ENCODE results near the gene DMPK.
A peak's percentile ranks its signal among the peaks of the same experiment; 100 is the strongest.

Gene DMPK

GRCh38 chr19:45745606-45746005 is 36.7 kb downstream of the DMPK start:
- Histone ChIP-seq H2BK5ac (ENCODE audit: low read depth, low read length, poor library complexity) (no peak overlapping the region), H3K27ac (ENCODE audit: low read depth, low read length) (no peak overlapping the region), H3K4me3 (ENCODE audit: low read depth, low read length) (no peak overlapping the region), H3K9me3 (ENCODE audit: insufficient read depth, low read depth, low read length) (no peaks in the 10 kb centered on the region), H3K27me3 (ENCODE audit: insufficient read depth, low read length) (no peaks in the 10 kb centered on the region), H3K79me1 (ENCODE audit: low read length) (peaks cover 2% of the 10 kb centered on the region), H3K4me2 (ENCODE audit: low read length) (no peak overlapping the region), H3K4ac (ENCODE audit: low read depth, low read length) (no peak overlapping the region), H2BK120ac (ENCODE audit: insufficient read depth, low read length, poor library complexity) (no peak overlapping the region), H4K8ac (ENCODE audit: low read depth, low read length) (no peak overlapping the region), H2AK5ac (ENCODE audit: low read length) (no peak overlapping the region), H3K18ac (ENCODE audit: low read length) (no peak overlapping the region), H3K4me1 (ENCODE audit: control insufficient read depth in 1 of 2, insufficient read depth in 2 of 2, low read length in 2 of 2) (peaks cover 3 to 9% of the 10 kb centered on the region in 2 experiments), H2BK12ac (ENCODE audit: low read length) (no peak overlapping the region), H3K23ac (ENCODE audit: low read length) (no peak overlapping the region), H2AFZ (ENCODE audit: insufficient read depth, low read length, poor library complexity) (no peak overlapping the region), H4K12ac (ENCODE audit: low read depth, low read length) (no peak overlapping the region), H3K79me2 (ENCODE audit: control insufficient read depth, insufficient read depth, low read length, poor library complexity) (no peaks in the 10 kb centered on the region), H3K36me3 (ENCODE audit: control insufficient read depth in 1 of 2, insufficient read depth in 2 of 2, low read length in 2 of 2) (no peaks in the 10 kb centered on the region), H4K91ac (ENCODE audit: low read depth, low read length) (no peak overlapping the region), H3K9ac (ENCODE audit: low read length) (no peak overlapping the region), H3K14ac (ENCODE audit: low read length) (no peak overlapping the region)
- no CpG with 5 or more reads among the region's 6 CpGs for WGBS (ENCODE audit: extremely low coverage, insufficient coverage, insufficient read length)
- DNase-seq = peak; percentile 62 to 79

- Histone ChIP-seq H2BK5ac (ENCODE audit: low read depth, low read length, poor library complexity) (no peak overlapping the region), H2AFZ (ENCODE audit: insufficient read depth, low read length, poor library complexity) (no peak overlapping the region), H3K9ac (ENCODE audit: low read length) (no peak overlapping the region), H3K23ac (ENCODE audit: low read length) (no peak overlapping the region), H3K79me1 (ENCODE audit: low read length) (peaks cover 2% of the 10 kb centered on the region), H3K4ac (ENCODE audit: low read depth, low read length) (no peak overlapping the region), H4K12ac (ENCODE audit: low read depth, low read length) (no peak overlapping the region), H3K4me2 (ENCODE audit: low read length) (no peak overlapping the region), H3K18ac (ENCODE audit: low read length) (no peak overlapping the region), H3K27ac (ENCODE audit: low read depth, low read length) (no peak overlapping the region), H2BK120ac (ENCODE audit: insufficient read depth, low read length, poor library complexity) (no peak overlapping the region), H3K9me3 (ENCODE audit: insufficient read depth, low read depth, low read length) (no peaks in the 10 kb centered on the region), H3K79me2 (ENCODE audit: control insufficient read depth, insufficient read depth, low read length, poor library complexity) (no peaks in the 10 kb centered on the region), H3K14ac (ENCODE audit: low read length) (no peak overlapping the region), H2AK5ac (ENCODE audit: low read length) (no peak overlapping the region), H4K8ac (ENCODE audit: low read depth, low read length) (no peak overlapping the region), H3K4me1 (ENCODE audit: control insufficient read depth in 1 of 2, insufficient read depth in 2 of 2, low read length in 2 of 2) (peaks cover 3 to 9% of the 10 kb centered on the region in 2 experiments), H3K36me3 (ENCODE audit: control insufficient read depth in 1 of 2, insufficient read depth in 2 of 2, low read length in 2 of 2) (no peaks in the 10 kb centered on the region), H2BK12ac (ENCODE audit: low read length) (no peak overlapping the region), H3K4me3 (ENCODE audit: low read depth, low read length) (no peak overlapping the region), H3K27me3 (ENCODE audit: insufficient read depth, low read length) (no peaks in the 10 kb centered on the region), H4K91ac (ENCODE audit: low read depth, low read length) (no peak overlapping the region)
- WGBS (ENCODE audit: extremely low coverage, insufficient coverage, insufficient read length) = no CpG with 5 or more reads among the region's 4 CpGs
- no peak for DNase-seq
Observed at GRCh38 chr19:45742969-45743368, 39.3 kb downstream of the DMPK start.

GRCh38 chr19:45739498-45740439 is 42.5 kb downstream of the DMPK start:
- Histone ChIP-seq H4K8ac (ENCODE audit: low read depth, low read length) (no peak overlapping the region), H2AK5ac (ENCODE audit: low read length) (no peak overlapping the region), H3K9me3 (ENCODE audit: insufficient read depth, low read depth, low read length) (no peaks in the 10 kb centered on the region), H3K18ac (ENCODE audit: low read length) (no peak overlapping the region), H2BK5ac (ENCODE audit: low read depth, low read length, poor library complexity) (no peak overlapping the region), H3K9ac (ENCODE audit: low read length) (no peak overlapping the region), H2BK12ac (ENCODE audit: low read length) (no peak overlapping the region), H3K79me2 (ENCODE audit: control insufficient read depth, insufficient read depth, low read length, poor library complexity) (no peaks in the 10 kb centered on the region), H3K23ac (ENCODE audit: low read length) (no peak overlapping the region), H3K36me3 (ENCODE audit: control insufficient read depth in 1 of 2, insufficient read depth in 2 of 2, low read length in 2 of 2) (no peaks in the 10 kb centered on the region), H3K27ac (ENCODE audit: low read depth, low read length) (no peak overlapping the region), H4K91ac (ENCODE audit: low read depth, low read length) (no peak overlapping the region), H3K4me2 (ENCODE audit: low read length) (no peak overlapping the region), H3K79me1 (ENCODE audit: low read length) (peaks cover 3% of the 10 kb centered on the region), H2BK120ac (ENCODE audit: insufficient read depth, low read length, poor library complexity) (no peak overlapping the region), H3K27me3 (ENCODE audit: insufficient read depth, low read length) (no peaks in the 10 kb centered on the region), H3K4ac (ENCODE audit: low read depth, low read length) (no peak overlapping the region), H3K4me1 (ENCODE audit: control insufficient read depth in 1 of 2, insufficient read depth in 2 of 2, low read length in 2 of 2) (peaks cover 0 to 3% of the 10 kb centered on the region in 2 experiments), H3K14ac (ENCODE audit: low read length) (no peak overlapping the region), H2AFZ (ENCODE audit: insufficient read depth, low read length, poor library complexity) (no peak overlapping the region), H3K4me3 (ENCODE audit: low read depth, low read length) (no peak overlapping the region), H4K12ac (ENCODE audit: low read depth, low read length) (no peak overlapping the region)
- no CpG with 5 or more reads among the region's 10 CpGs for WGBS (ENCODE audit: extremely low coverage, insufficient coverage, insufficient read length)
- DNase-seq = no peak

GRCh38 chr19:45733160-45733810 is 49.0 kb downstream of the DMPK start, which contains the start of gene MEIOSIN:
Gene MEIOSIN, plus strand, starts transcription at chr19:45733439. Its CDS starts 1,938 bp downstream, at chr19:45735377.
- WGBS (ENCODE audit: extremely low coverage, insufficient coverage, insufficient read length) = no CpG with 5 or more reads among the region's 59 CpGs
- Histone ChIP-seq H4K12ac (ENCODE audit: low read depth, low read length) (no peak within 1 kb of the TSS), H2AFZ (ENCODE audit: insufficient read depth, low read length, poor library complexity) (no peak within 1 kb of the TSS), H3K4ac (ENCODE audit: low read depth, low read length) (no peak within 1 kb of the TSS), H3K36me3 (ENCODE audit: control insufficient read depth in 1 of 2, insufficient read depth in 2 of 2, low read length in 2 of 2) (no peaks in the 10 kb centered on the region), H2AK5ac (ENCODE audit: low read length) (no peak within 1 kb of the TSS), H3K79me2 (ENCODE audit: control insufficient read depth, insufficient read depth, low read length, poor library complexity) (peaks cover 10% of the 10 kb centered on the region), H3K4me2 (ENCODE audit: low read length) (no peak within 1 kb of the TSS), H3K4me3 (ENCODE audit: low read depth, low read length) (no peak within 1 kb of the TSS), H3K27ac (ENCODE audit: low read depth, low read length) (no peak within 1 kb of the TSS), H3K23ac (ENCODE audit: low read length) (no peak within 1 kb of the TSS), H3K27me3 (ENCODE audit: insufficient read depth, low read length) (no peaks in the 10 kb centered on the region), H2BK5ac (ENCODE audit: low read depth, low read length, poor library complexity) (no peak within 1 kb of the TSS), H2BK12ac (ENCODE audit: low read length) (no peak within 1 kb of the TSS), H3K18ac (ENCODE audit: low read length) (no peak within 1 kb of the TSS), H3K79me1 (ENCODE audit: low read length) (peaks cover 9% of the 10 kb centered on the region), H3K9me3 (ENCODE audit: insufficient read depth, low read depth, low read length) (no peaks in the 10 kb centered on the region), H4K91ac (ENCODE audit: low read depth, low read length) (no peak within 1 kb of the TSS), H4K8ac (ENCODE audit: low read depth, low read length) (no peak within 1 kb of the TSS), H3K14ac (ENCODE audit: low read length) (no peak within 1 kb of the TSS), H2BK120ac (ENCODE audit: insufficient read depth, low read length, poor library complexity) (no peak within 1 kb of the TSS), H3K4me1 (ENCODE audit: control insufficient read depth in 1 of 2, insufficient read depth in 2 of 2, low read length in 2 of 2) (peaks cover 0 to 5% of the 10 kb centered on the region in 2 experiments), H3K9ac (ENCODE audit: low read length) (no peak within 1 kb of the TSS)
- no peak for DNase-seq
